MM.1S (cell line): ENCODE measurements around the gene CYP39A1.

Source experiments
- CTCF ChIP-seq: fragments of 300-600 bp; sonication (generic); IDR thresholded peaks from 2 replicates; pipeline ENCODE4 v1.5.1; 2016; ENCODE audit warnings: antibody characterized with exemption, low read length, mixed read lengths
- EZH2 ChIP-seq: fragments of 300-600 bp; sonication (generic); optimal IDR thresholded peaks from 2 replicates; pipeline ENCODE3; 2017; ENCODE audit warnings: low read depth, mild to moderate bottlenecking, antibody characterized with exemption, low read length, mixed read lengths

DNA sequence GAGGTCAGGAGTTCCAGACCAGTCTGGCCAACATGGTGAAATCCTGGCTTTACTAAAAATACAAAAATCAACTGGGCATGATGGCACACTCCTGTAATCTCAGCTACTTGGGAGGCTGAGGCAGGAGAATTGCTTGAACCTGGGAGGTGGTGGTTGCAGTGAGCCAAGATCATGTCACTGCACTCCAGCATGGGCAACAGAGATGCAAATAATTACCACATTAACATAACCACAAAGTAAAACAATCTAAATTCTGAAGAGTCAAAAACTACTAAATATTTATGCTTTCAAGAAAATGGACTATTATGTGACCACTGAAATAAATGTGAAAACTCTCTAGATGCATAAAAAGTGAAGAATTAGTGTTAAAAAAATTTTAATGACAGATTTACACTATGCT lies 59.9 kb downstream of the CYP39A1 start:
- TF ChIP-seq CTCF (no peak), EZH2 (no peak)
